Right lobe of liver (tissue), 6 donors: ENCODE results near the gene RNF17. TPM values are rescaled to one million over a fixed set of nuclear protein-coding genes. Genes with fewer than 3 reads are reported as not detected.

Experiments
- ATAC-seq, 4 donors: fragments of 200-7000 bp; cut with Tn5 transposase; one replicate each; pipeline ENCODE4 v1.9.1; 2020; ENCODE audit warnings: mild to moderate bottlenecking in 4 of 4, moderate library complexity in 4 of 4
- DNase-seq, 3 donors: peaks; one replicate each; pipeline ENCODE4 v3.0.0-alpha.2; 2020
- H3K27ac ChIP-seq, 3 donors: fragments of 200-600 bp; one replicate each; pipeline ENCODE4 v1.8.0; 2022
- H3K27me3 ChIP-seq, 2 donors: fragments of 200-600 bp; one replicate each; pipeline ENCODE4 v1.8.0; 2022
- H3K36me3 ChIP-seq, 4 donors: fragments of 200-600 bp; sonication (generic) in 1 of 4; one replicate each; pipeline versions ENCODE4 v1.5.1 to v1.8.0; 2017 to 2022; ENCODE audit warnings: control low read depth in 1 of 4
- H3K4me1 ChIP-seq, 4 donors: fragments of 200-600 bp; sonication (generic) in 1 of 4; one replicate each; pipeline versions ENCODE4 v1.5.1 to v1.8.0; 2017 to 2022; ENCODE audit warnings: control low read depth in 1 of 4
- H3K4me3 ChIP-seq, 3 donors: fragments of 200-600 bp; one replicate each; pipeline ENCODE4 v1.8.0; 2022
- H3K9me3 ChIP-seq, 4 donors: fragments of 200-600 bp; sonication (generic) in 1 of 4; one replicate each; pipeline versions ENCODE4 v1.5.1 to v1.8.0; 2017 to 2022; ENCODE audit warnings: control low read depth in 1 of 4
- CTCF ChIP-seq, 4 donors: fragments of 200-600 bp in 3 of 4; fragments of 450-650 bp in 1 of 4; IDR thresholded peaks; one replicate each; pipeline versions ENCODE4 v1.5.1 to v1.8.0; 2016 to 2022; ENCODE audit warnings: antibody characterized with exemption in 4 of 4, mild to moderate bottlenecking in 2 of 4
- POLR2A ChIP-seq: fragments of 450-650 bp; IDR thresholded peaks from one replicate; pipeline ENCODE4 v1.6.1; 2017; ENCODE audit warnings: antibody characterized with exemption, mild to moderate bottlenecking
- WGBS: methylation state at CpG from one replicate; pipeline ENCODE4 v1.1.6; 2018; ENCODE audit warnings: low coverage, low lambda C conversion rate; ENCODE audit not compliant: insufficient coverage; ENCODE audit errors: missing lambda C conversion rate; 5-methylcytosine and 5-hydroxymethylcytosine counted together
- intact Hi-C, 2 donors: fragments of 100-400 bp; cut with DNase I; formaldehyde crosslinking; loops; one replicate each; pipeline versions ENCODE4 v1.11.2 to v1.14.1; 2022
- total RNA-seq, 6 experiments: library from RNA; depleted of rRNA in 2 of 6; stranded (reverse); fragments of >200 nt in 2 of 6; fragmentation: NEBNext Ultra II Directional in 3 of 6; extraction: Animal tissue kit (Norgen Biotek cat#: 25700) in 3 of 6; gene quantifications; one replicate each; pipeline versions ENCODE4 v1.1.0 to v1.2.4, GENCODE V29; 2016 to 2023
- donor health status: DM: no; HTN: yes; CAD: no.
- donor health status: DM: no; HTN: no; CAD: no.
- donor health status: DM: no; HTN: no; CAD: no.
- donor health status: DM: no; HTN: yes; CAD: no.
- donor health status: DM: no; HTN: yes; CAD: no.

The RNF17 gene
- total RNA-seq, 6 experiments from 2014 or later, result not detected

DNA sequence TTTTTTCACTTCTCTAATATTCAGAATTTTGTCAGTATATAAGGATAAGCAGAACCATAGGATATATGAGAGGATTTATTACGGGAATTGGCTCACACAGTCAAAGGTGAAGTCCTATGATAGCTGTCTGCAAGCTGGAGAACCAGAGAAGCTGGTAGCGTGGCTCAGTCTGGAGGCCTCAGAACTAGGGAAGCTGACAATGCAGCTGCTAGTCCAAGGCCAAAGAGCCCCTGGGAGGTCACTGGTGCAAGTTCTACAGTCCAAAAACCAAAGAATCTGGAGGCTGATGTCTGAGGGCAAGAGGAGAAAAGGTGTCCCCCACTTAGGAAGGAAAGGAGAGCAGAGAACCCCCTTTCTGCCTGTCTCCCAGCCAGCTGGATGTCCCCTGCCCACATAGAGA lies 114.4 kb downstream of the RNF17 start:
- H3K36me3 ChIP-seq, result no peaks in the 10 kb centered on the region
- no peaks in the 10 kb centered on the region for H3K4me1 ChIP-seq
- intact Hi-C loops, result no loop called here
- no peak for TF ChIP-seq POLR2A
- TF ChIP-seq CTCF (IDR thresholded peaks at IDR 0.05), result no peak
- H3K4me3 ChIP-seq, result no peak overlapping the region
- 40% methylated on average over 1 of the region's 2 CpGs for WGBS
- H3K27me3 ChIP-seq, result no peaks in the 10 kb centered on the region
- ATAC-seq (no peak), DNase-seq (no peak)
- no peak overlapping the region for H3K27ac ChIP-seq
- no peaks in the 10 kb centered on the region for H3K9me3 ChIP-seq

DNA sequence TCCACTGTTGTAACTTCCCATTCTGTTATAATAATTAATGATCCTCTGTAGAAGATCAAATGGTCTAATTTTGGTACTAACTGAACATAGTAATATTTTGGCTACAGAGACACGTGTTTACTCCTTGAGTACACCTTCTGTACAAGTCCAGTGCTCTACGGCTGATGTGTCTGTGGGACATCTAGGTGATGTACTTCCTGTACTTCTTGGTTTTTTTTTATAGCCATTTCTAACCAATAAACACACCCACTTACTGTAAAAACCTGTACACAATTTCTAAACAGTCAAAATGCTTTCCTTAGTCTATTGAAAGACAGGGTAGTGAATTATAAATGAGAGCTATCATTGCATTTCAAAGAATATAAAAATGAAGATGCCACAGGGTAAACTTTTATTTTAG lies 118.7 kb downstream of the RNF17 start:
- Histone ChIP-seq H3K9me3 (no peaks in the 10 kb centered on the region), H3K27ac (no peak overlapping the region), H3K36me3 (no peaks in the 10 kb centered on the region), H3K4me1 (no peaks in the 10 kb centered on the region), H3K27me3 (no peaks in the 10 kb centered on the region), H3K4me3 (no peak overlapping the region)
- 92% methylated on average over 2 of the region's 2 CpGs for WGBS
- no peak for TF ChIP-seq CTCF (IDR thresholded peaks at IDR 0.05)
- no peak for DNase-seq
- intact Hi-C loops, result no loop called here
- no peak for ATAC-seq

GRCh38 chr13:24887759-24888158 lies 123.8 kb downstream of the RNF17 start:
- Histone ChIP-seq H3K27ac (no peak overlapping the region), H3K9me3 (no peaks in the 10 kb centered on the region), H3K4me3 (no peak overlapping the region), H3K27me3 (no peaks in the 10 kb centered on the region), H3K4me1 (no peaks in the 10 kb centered on the region), H3K36me3 (no peaks in the 10 kb centered on the region)
- DNase-seq (no peak), ATAC-seq (no peak)
- intact Hi-C loops, result no loop called here
- 86% methylated on average over 6 of the region's 6 CpGs for WGBS
- TF ChIP-seq POLR2A (no peak), CTCF (IDR thresholded peaks at IDR 0.05) (no peak)

DNA sequence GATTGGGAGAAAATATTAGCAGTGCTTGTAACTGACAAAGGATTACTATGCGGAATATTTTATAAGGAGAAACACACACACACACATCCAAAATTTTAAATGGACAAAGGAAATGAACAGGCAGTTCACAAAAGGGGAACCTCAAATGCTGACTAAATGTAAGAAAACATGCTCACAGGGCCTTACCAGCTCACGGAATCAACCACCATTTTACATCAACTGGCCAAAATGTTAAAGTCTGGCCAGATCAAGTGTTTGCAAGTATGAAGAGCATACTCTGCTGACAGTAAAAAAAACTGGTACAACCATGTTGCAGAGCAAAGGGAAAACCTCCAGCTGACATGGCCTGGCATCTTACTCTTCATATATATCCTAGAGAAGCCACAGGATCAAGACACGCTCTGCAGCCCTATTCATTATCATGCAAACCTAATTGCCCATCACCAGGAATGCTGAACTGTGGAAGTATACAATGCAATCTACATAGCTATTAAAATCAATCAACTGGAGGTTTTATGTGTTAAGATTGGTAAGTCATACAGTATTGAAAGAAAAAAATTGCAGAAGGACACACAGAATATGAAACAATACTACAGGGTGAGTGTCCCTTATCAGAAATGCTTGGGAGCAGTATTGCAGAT lies 124.4 kb downstream of the RNF17 start:
- no peak overlapping the region for H3K27ac ChIP-seq
- TF ChIP-seq POLR2A (no peak), CTCF (IDR thresholded peaks at IDR 0.05) (no peak)
- intact Hi-C loops, result no loop called here
- WGBS, result 79% methylated on average over 3 of the region's 3 CpGs
- DNase-seq, result no peak
- no peaks in the 10 kb centered on the region for H3K36me3 ChIP-seq
- H3K27me3 ChIP-seq, result no peaks in the 10 kb centered on the region
- ATAC-seq, result no peak
- H3K9me3 ChIP-seq, result no peaks in the 10 kb centered on the region
- H3K4me1 ChIP-seq, result no peaks in the 10 kb centered on the region
- H3K4me3 ChIP-seq, result no peak overlapping the region

- H3K9me3 ChIP-seq, result no peaks in the 10 kb centered on the region
- intact Hi-C loops, result no loop called here
- ATAC-seq, result no peak
- no peak overlapping the region for H3K4me3 ChIP-seq
- no peak overlapping the region for H3K27ac ChIP-seq
- no peak for DNase-seq
- 94% methylated on average over 6 of the region's 7 CpGs for WGBS
- no peaks in the 10 kb centered on the region for H3K36me3 ChIP-seq
- no peaks in the 10 kb centered on the region for H3K27me3 ChIP-seq
- no peaks in the 10 kb centered on the region for H3K4me1 ChIP-seq
- no peak for TF ChIP-seq POLR2A
- TF ChIP-seq CTCF (IDR thresholded peaks at IDR 0.05), result no peak
Observed at GRCh38 chr13:24890256-24890655, 126.3 kb downstream of the RNF17 start.
